Measurements from ENCODE around the gene KRTAP16-1. TPM values are rescaled to one million over a fixed set of nuclear protein-coding genes. Genes with fewer than 3 reads are reported as not detected.

Gene KRTAP16-1
- total and polyA plus RNA-seq, 12 donors, result not detected

DNA sequence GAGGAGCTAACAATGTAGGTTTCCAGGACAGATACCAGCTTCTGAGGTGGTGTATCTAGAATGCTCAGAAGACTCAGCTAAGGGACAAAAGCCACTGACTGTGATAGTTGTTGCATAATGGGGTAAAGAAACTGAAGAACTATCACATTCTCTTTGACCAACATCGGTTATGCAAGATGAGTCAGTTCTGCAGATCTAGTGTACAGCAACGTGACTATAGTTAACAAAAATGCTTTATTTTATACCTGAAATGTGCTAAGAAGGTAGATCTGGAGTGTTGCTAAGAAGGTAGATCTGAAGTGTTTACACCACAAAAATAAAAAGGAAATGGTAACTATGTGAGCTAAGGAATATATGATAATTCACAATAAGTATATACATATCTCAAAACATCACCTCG, 41.4 kb downstream of the KRTAP16-1 start:
- Histone ChIP-seq H3K4me1 (no peaks in the 10 kb centered on the region), H3K27me3 (peaks cover 0 to 21% (median 4%) of the 10 kb centered on the region in 7 donors), H3K4me3 (no peak overlapping the region), H3K9me3 (no peaks in the 10 kb centered on the region), H3K36me3 (no peaks in the 10 kb centered on the region), H3K27ac (no peak overlapping the region)
- intact Hi-C loops (cut with DNase I), result no loop called here
- 84% methylated on average over 3 of the region's 3 CpGs; no CpG with 5 or more reads in 1 of the 2 donors for WGBS, 2 donors
- TF ChIP-seq, protein P1, sequence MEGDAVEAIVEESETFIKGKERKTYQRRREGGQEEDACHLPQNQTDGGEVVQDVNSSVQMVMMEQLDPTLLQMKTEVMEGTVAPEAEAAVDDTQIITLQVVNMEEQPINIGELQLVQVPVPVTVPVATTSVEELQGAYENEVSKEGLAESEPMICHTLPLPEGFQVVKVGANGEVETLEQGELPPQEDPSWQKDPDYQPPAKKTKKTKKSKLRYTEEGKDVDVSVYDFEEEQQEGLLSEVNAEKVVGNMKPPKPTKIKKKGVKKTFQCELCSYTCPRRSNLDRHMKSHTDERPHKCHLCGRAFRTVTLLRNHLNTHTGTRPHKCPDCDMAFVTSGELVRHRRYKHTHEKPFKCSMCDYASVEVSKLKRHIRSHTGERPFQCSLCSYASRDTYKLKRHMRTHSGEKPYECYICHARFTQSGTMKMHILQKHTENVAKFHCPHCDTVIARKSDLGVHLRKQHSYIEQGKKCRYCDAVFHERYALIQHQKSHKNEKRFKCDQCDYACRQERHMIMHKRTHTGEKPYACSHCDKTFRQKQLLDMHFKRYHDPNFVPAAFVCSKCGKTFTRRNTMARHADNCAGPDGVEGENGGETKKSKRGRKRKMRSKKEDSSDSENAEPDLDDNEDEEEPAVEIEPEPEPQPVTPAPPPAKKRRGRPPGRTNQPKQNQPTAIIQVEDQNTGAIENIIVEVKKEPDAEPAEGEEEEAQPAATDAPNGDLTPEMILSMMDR (IDR thresholded peaks at IDR 0.05), result no peak
- ATAC-seq (no peak), DNase-seq (no peak)

DNA sequence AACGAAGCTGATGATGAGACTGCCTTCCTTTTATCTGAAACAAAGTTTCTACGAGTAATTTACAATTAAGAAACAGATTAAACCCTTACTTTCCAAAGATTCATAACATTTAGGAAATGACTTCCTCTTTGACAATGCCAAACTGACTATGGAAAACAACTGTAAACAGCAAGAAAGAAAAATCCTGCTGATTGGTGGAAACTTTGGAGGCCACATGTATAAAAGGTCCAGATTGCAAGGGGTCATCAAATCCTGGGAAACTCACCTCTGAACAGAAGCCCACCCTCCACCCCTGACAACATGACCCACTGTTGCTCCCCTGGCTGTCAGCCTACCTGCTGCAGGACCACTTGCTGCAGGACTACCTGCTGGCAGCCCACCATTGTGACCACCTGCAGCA, 44.0 kb downstream of the KRTAP16-1 start, which contains the start of gene KRTAP9-6:
Gene KRTAP9-6, plus strand, starts transcription at position 301 of the 400 bp plus-strand sequence. Its CDS starts 0 bp downstream, at position 301.
- WGBS, 2 donors, result 35 to 54% methylated on average over 2 of the region's 2 CpGs
- ATAC-seq (no peak), DNase-seq (no peak)
- no peak within 1 kb of the TSS for H3K27ac ChIP-seq
- H3K4me1 ChIP-seq, result no peaks in the 10 kb centered on the region
- H3K4me3 ChIP-seq, result no peak within 1 kb of the TSS
- intact Hi-C loops (cut with DNase I), result no loop called here
- no peaks in the 10 kb centered on the region for H3K9me3 ChIP-seq
- peaks cover 0 to 24% (median 11%) of the 10 kb centered on the region in 7 donors for H3K27me3 ChIP-seq
- TF ChIP-seq, protein P1 (IDR thresholded peaks at IDR 0.05), result no peak
- H3K36me3 ChIP-seq, result no peaks in the 10 kb centered on the region

DNA sequence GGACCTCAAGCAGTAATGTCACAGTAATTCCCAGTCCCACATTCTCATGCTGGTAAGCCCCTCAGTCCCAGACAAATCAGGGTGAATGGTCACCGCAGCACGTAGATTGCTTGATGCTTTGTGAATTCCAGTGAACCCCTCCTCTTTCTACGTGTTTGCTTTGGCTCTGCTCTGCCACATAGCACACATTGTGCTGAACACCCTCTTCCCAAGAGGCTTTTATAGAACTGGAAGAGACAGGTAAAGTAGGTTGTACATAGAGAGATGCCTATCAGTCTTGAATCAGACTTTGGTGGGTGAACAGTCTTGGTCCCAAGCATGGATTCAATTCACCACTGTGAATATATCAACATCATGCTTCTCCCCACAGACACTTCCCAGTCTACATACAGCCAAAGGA, 44.5 kb downstream of the KRTAP16-1 start:
- Histone ChIP-seq H3K36me3 (no peaks in the 10 kb centered on the region), H3K4me1 (no peaks in the 10 kb centered on the region), H3K27me3 (peaks cover 0 to 29% (median 12%) of the 10 kb centered on the region in 7 donors), H3K9me3 (no peaks in the 10 kb centered on the region), H3K27ac (no peak overlapping the region), H3K4me3 (no peak overlapping the region)
- ATAC-seq (no peak), DNase-seq (no peak)
- TF ChIP-seq, protein P1 (IDR thresholded peaks at IDR 0.05), result no peak
- intact Hi-C loops (cut with DNase I), result no loop called here
- WGBS, 2 donors, result 78 to 85% methylated on average over 3 of the region's 3 CpGs

DNA sequence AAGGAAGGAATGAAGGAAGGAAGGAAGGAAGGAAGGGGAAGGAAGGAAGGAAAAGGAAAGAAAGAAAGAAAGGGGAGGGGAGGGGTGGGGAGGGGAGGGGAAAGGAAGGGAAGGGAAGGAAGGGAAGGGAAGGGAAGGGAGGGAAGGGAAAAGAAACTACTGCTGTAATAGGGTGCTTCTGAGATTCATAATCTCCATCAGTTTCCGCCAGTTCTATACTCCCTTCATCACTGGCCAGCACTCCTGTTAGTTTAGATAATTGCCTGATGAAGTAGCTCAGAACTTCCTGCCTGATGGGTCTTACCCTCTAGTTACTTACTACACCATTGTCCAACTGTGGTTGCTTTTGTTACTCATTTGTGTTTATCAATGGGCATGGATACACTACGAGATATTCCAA, 45.9 kb downstream of the KRTAP16-1 start:
- Histone ChIP-seq H3K36me3 (no peaks in the 10 kb centered on the region), H3K4me1 (no peaks in the 10 kb centered on the region), H3K4me3 (no peak overlapping the region), H3K9me3 (no peaks in the 10 kb centered on the region), H3K27ac (no peak overlapping the region), H3K27me3 (peaks cover 0 to 41% (median 18%) of the 10 kb centered on the region in 7 donors)
- intact Hi-C loops (cut with DNase I), result no loop called here
- DNase-seq (no peak), ATAC-seq (no peak)
- WGBS, 2 donors, result 79 to 84% methylated on average over 2 of the region's 2 CpGs
- TF ChIP-seq, protein P1 (IDR thresholded peaks at IDR 0.05), result no peak

All from heart right ventricle (tissue), 16 donors.